Mucosa of gallbladder (tissue), 1 donor: ENCODE data around the gene LRRC8D. TPM values are rescaled to one million over a fixed set of nuclear protein-coding genes. Genes with fewer than 3 reads are reported as not detected.

Source experiments
- total RNA-seq: library from RNA; stranded (reverse); gene quantifications from one replicate; pipeline ENCODE4 v1.2.1, GENCODE V29; 2021
- donor health status: DM: no; HTN: no; CAD: no.

Gene LRRC8D
- total RNA-seq, 1 donor from 2014 or later, result 26.5 TPM

Other genes with a start within 250 kb of the LRRC8D start
- gene LRRC8C, start 187.9 kb upstream of the LRRC8D start, total RNA-seq, result 6.0 TPM
- 19.2 TPM for gene ZNF326, start 174.1 kb downstream of the LRRC8D start, total RNA-seq